HG03066 (cell line): ENCODE results near the gene B4GALNT2.
"Not testable (repeated sequence)": the region's sequence is repeated elsewhere in the genome, so short reads cannot be mapped to it uniquely, and the experiment has no call there.

ENCODE experiments used
- ATAC-seq: cut with Tn5 transposase; IDR thresholded peaks from one replicate; pipeline ENCODE4 v1.9.1; 2021; ENCODE audit warnings: low read depth; ENCODE audit not compliant: unreplicated experiment

Gene B4GALNT2

GRCh38 chr17:49132699-49133364 is at the start of gene B4GALNT2:
B4GALNT2 (plus strand) TSS chr17:49132769; CDS start chr17:49132793, 24 bp downstream.
- ATAC-seq, result no peak

- ATAC-seq, result not testable (repeated sequence)
Observed at GRCh38 chr17:49085046-49085445, 47.5 kb upstream of the B4GALNT2 start.

- ATAC-seq, result no peak
Observed at GRCh38 chr17:49085565-49086315, 46.8 kb upstream of the B4GALNT2 start.

DNA sequence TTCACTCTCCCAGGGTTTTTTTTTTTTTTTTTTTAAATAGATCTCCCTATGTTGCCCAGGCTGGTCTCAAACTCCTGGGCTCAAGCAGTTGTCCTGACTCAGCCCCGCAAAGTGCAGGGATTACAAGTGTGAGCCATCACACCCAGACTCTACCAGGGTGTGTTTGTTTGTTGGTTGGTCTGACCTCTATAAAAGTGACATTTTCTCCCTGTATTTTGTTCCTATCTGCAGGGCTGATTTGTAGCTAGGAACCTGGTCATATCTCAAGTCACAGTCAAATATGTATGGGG is 46.3 kb upstream of the B4GALNT2 start:
- no peak for ATAC-seq

DNA sequence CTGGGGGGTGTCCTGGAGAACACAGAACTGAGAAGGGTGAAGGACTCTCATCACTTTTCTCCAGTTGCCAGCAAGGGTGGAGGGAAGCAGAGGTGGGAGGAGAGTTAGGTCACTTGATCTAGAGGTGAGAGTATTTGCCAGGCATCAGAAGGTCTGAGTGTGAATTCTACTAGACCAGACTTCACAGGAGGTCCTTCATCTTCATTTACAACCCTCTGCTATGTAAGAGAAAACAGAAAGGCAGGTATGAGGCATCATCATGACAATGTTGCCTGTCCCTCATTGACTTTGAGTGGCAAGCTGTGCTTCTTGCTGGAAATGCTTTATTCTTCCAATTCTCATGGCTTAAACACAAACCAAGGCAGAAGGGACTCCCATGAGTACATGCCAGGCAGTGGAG is 45.9 kb upstream of the B4GALNT2 start:
- no peak for ATAC-seq

- ATAC-seq, result no peak
Observed at GRCh38 chr17:49089094-49089493, 43.5 kb upstream of the B4GALNT2 start.

- no peak for ATAC-seq
Observed at GRCh38 chr17:49090878-49091594, 41.5 kb upstream of the B4GALNT2 start.

- no peak for ATAC-seq
Observed at GRCh38 chr17:49093131-49093530, 39.4 kb upstream of the B4GALNT2 start.

GRCh38 chr17:49100601-49101000 is 32.0 kb upstream of the B4GALNT2 start:
- ATAC-seq, result no peak

GRCh38 chr17:49101054-49101534 is 31.5 kb upstream of the B4GALNT2 start:
- no peak for ATAC-seq

- not testable (repeated sequence) for ATAC-seq
Observed at GRCh38 chr17:49103360-49103759, 29.2 kb upstream of the B4GALNT2 start.

GRCh38 chr17:49104511-49105074 is 28.0 kb upstream of the B4GALNT2 start:
- ATAC-seq, result no peak

DNA sequence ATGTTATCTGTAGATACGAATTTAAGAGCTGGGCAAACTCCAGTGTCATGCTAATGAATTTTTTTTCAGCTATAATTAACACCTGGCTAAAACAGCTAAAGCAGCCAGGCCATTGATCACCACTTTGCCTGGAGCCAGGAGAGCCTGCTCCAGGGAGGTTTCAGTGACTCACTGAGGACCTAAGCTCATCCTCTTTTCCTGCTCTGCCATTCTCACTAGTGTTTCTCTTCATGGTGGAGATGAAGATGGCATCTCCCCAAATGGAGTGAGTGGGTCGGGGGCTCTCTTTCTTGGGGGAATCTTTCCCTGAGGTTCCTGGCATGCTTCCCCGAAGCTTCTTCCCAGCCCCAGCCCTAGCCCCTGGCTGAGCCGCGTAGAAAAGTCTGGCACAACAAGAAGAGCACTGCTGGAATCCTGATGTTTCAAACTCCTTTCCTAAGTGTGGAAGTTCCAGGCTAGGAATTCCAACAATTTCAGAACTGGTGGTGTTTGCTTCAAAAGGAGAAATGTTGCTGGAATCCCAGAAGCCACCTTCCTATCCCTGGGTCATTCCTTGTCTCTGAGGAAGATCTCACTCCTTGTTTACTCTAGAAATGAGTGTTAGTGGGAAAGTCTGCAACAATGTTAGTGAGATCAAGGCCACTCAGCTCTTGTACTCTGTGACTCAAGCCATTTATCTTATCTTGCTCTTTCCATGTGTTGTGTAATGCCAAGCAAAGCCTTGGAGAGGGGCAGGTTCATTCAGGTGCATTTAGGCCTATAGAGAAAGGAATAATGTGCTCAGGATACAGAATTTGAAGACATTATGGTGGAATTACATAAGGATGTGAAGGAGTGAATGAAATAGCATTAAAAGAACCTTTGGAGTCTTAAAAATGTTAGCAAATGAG is 26.0 kb upstream of the B4GALNT2 start:
- no peak for ATAC-seq

DNA sequence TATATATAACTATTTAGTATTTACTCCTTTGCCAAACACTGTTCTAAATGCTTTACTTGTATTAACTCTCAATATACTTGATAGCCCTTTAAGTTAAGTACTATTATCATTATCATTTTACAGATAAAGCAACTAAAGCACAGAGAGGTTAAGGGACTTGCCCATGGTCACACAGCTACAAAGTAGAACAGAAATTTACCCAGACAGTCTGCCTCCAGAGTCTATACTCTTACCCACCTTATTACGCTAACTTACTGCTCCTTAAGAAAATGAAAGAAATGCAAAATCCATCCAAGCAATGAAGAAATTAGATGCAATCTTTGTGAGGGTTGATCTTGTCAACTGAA is 25.4 kb upstream of the B4GALNT2 start:
- no peak for ATAC-seq

DNA sequence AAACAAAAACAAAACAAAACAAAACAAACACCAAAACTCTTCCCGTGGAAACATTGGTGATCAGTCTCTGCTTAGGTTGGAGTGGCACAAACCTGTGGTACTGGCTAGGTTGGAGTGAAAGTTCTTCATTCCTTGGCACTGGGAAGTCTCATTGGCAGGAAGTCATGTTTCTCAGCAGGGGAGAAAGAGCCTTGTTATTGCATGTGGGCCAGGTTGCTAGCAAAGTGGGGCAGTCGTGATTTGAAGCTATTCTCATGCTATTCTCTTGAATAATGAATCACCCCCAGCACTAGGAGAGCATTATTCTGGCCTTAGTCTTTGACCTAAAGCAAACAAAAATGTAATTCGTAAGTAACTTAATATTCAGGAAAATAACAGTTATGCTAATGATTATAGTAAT is 24.3 kb upstream of the B4GALNT2 start:
- no peak for ATAC-seq

DNA sequence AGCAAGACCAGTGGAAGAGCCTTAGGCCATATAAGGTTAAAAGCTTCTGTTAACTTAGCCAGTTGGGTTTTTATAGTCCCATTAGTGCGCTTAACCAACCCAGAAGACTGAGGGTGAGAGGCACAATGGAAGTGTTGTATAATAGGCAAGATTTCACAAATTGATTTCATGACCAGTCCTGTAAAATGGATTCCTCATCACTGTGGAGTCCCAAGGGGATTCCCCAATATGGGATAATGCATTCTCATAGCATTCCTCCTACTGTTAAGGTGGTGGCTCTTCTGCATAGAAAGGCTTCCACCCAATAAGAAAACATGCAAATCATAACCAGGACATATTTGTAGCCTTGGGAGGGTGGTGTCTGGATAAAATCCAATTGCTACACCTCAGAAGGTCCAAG is 22.1 kb upstream of the B4GALNT2 start:
- no peak for ATAC-seq

GRCh38 chr17:49111934-49112333 is 20.6 kb upstream of the B4GALNT2 start:
- ATAC-seq, result no peak

- no peak for ATAC-seq
Observed at GRCh38 chr17:49112936-49113335, 19.6 kb upstream of the B4GALNT2 start.

DNA sequence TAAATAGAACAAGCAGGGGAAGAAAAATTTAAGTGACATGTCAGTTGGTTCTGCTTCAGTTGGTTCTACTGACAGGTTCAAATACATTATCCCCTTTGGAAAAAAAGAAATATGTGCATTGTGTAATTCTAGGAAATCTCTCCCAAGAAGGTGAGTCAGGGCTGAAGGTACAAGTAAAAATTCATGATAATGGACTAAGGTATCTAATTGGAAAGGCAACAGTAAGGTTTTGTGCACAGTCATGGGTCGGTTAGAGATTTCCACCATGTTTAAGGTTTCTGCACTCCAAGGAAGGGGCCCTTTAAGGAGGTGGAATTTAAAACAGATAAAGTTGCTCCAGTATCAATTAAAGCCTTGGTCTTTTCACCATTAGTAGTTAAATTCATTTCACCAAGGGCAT is 17.9 kb upstream of the B4GALNT2 start:
- ATAC-seq, result no peak

GRCh38 chr17:49117587-49118230 is 14.9 kb upstream of the B4GALNT2 start:
- ATAC-seq, result no peak
